HG03135 (cell line): ENCODE results near the gene CFTR.

Source experiments
- ATAC-seq: cut with Tn5 transposase; IDR thresholded peaks from one replicate; pipeline ENCODE4 v1.9.1; 2021; ENCODE audit warnings: mild to moderate bottlenecking, moderate library complexity; ENCODE audit not compliant: unreplicated experiment

The CFTR gene

DNA sequence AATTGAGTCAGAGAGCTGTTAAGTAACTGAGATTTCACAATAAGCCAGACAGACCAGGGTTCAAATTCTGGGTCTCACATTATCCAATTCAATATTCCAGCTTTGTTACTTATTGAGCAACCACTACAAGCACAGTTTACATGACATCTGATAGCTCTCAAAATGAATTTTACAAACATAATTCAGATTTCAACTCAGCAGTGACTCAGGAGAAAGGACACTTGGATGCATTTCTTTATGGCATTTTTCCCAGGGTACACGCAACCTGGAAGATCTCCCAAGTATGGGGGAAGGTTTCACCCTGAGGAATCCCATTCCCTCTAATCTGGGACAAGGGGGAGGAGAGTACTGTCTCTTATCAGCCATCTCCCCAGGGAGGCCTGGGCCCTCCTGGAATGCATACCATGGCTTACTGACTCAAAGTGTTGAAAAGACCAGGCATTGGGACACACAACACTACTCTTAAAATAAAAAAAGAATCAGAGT lies 102.4 kb downstream of the CFTR start:
- ATAC-seq = no peak

DNA sequence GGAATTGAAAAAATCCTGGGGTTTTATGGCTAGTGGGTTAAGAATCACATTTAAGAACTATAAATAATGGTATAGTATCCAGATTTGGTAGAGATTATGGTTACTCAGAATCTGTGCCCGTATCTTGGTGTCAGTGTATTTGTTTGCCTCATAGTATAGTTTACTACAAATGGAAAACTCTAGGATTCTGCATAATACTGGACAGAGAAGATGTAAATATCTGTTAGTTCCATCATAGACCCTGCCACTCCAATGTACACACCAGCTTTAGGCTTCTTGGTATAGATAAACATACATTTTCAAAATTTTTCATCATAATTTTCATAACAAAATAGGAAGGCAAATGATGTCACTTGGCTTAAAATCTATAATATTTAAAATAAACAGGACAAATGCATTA lies 108.1 kb downstream of the CFTR start:
- no peak for ATAC-seq

DNA sequence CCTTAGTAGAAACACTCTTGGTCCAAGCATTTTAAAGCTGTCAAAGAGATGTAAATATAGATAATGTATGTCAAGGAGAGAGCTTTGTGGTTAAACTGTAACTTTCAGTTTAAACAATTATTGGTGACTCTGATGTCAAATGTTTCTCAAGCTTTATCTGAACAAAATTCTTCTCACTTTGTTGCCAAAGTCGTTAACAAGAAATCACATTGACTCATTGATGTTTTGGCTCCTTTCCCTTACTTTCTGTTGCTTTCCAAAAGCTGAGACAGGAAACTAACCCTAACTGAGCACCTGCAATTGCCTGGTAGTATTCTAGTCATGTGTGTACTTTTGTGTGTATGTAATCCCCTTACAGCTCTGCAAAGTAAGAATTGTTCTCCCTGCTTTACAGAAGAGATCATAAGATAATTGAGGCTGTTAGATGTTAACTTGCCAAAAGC lies 108.5 kb downstream of the CFTR start:
- no peak for ATAC-seq

DNA sequence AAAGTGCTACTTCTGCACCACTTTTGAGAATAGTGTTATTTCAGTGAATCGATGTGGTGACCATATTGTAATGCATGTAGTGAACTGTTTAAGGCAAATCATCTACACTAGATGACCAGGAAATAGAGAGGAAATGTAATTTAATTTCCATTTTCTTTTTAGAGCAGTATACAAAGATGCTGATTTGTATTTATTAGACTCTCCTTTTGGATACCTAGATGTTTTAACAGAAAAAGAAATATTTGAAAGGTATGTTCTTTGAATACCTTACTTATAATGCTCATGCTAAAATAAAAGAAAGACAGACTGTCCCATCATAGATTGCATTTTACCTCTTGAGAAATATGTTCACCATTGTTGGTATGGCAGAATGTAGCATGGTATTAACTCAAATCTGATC lies 110.4 kb downstream of the CFTR start:
- ATAC-seq = no peak

DNA sequence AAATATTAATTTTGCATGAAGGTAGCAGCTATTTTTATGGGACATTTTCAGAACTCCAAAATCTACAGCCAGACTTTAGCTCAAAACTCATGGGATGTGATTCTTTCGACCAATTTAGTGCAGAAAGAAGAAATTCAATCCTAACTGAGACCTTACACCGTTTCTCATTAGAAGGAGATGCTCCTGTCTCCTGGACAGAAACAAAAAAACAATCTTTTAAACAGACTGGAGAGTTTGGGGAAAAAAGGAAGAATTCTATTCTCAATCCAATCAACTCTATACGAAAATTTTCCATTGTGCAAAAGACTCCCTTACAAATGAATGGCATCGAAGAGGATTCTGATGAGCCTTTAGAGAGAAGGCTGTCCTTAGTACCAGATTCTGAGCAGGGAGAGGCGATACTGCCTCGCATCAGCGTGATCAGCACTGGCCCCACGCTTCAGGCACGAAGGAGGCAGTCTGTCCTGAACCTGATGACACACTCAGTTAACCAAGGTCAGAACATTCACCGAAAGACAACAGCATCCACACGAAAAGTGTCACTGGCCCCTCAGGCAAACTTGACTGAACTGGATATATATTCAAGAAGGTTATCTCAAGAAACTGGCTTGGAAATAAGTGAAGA lies 112.3 kb downstream of the CFTR start:
- no peak for ATAC-seq

DNA sequence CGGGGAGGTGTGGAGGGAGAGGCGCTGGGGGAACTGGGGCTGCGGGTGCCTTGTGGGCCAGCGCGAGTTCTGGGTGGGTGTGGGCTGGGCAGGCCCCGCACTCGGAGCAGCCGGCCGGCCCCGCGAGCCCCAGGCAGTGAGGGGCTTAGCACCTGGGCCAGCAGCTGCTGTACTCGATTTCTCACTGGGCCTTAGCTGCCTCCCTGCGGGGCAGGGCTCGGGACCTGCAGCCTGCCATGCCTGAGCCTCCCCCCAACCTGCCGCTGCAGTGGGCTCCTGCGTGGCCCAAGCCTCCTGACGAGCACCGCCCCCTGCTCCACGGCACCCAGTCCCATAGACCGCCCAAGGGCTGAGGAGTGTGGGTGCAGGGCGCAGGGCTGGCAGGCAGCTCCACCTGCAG lies 116.3 kb downstream of the CFTR start:
- ATAC-seq = no peak

DNA sequence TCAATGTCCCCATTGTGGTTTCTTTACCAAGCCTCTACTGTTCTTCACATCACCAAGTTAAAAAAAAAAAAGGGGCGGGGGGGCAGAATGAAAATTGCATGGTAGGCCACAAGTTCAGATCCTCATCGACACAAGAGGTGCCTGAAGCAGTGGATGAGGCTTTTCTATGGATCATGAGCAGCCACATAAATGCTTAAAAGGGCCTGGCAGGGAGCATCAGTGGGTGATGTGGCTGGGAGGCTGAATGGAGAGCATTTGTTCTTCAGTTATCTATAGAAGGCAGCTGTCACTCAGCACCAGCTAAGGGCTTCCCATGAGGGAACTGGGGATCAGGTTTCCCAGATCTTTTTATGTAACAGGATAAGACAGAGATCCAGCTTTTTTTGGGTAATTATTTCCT lies 117.9 kb downstream of the CFTR start:
- no peak for ATAC-seq

DNA sequence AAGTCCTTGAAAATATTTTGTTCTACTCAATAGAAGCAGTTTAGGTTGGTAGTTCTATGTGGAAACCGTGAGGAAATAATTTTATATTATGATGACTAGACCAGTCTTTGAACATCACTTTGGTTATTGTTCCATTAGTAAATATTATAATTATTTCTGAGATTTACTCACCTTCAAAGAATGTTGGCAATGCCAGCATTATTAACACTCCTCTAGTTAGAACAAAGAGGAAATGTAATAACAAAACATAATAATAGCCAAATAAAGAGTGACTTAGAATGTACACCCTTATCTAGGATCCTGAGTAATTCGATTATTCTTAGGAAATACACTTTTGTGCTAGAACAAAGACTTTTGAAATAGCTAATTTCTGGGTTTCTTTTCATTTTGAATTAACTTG lies 121.1 kb downstream of the CFTR start:
- ATAC-seq = no peak

DNA sequence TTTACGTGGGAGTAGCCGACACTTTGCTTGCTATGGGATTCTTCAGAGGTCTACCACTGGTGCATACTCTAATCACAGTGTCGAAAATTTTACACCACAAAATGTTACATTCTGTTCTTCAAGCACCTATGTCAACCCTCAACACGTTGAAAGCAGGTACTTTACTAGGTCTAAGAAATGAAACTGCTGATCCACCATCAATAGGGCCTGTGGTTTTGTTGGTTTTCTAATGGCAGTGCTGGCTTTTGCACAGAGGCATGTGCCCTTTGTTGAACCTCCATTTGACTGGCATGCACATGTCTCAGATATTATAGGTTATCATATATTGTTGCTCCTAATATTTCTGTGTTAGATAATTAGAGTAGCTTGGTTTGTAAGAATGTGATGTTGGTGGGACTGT lies 123.8 kb downstream of the CFTR start:
- no peak for ATAC-seq

DNA sequence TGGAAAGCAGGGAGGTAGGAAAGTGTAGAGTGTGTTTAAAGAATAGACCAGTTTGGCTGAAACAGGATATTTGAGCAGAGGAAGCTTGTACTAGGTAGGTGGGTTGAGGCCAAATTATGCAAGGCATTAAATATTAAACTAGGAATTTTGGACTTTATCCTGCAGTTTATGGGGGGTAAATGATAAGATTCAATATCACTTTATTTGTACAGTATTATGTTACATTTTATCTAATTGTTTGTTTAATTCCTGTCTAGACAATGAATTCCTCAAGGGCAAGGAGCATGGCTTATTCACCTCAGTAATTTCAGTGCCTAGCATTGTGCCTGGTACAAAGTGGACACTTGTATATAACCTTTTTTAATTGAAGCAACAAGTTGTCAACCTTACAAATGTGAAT lies 125.9 kb downstream of the CFTR start:
- no peak for ATAC-seq

DNA sequence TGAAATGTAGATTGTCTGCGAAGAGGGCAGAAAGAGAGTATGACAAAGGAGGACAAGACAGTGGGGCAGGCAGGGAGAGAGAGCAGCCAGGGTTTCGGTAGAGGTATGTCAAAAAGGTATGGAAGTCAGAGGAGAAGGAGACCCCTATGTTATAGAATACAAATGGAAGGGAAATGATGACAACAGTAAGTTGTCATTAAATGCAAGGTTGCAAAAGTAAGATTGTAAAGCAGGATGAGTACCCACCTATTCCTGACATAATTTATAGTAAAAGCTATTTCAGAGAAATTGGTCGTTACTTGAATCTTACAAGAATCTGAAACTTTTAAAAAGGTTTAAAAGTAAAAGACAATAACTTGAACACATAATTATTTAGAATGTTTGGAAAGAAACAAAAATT lies 126.3 kb downstream of the CFTR start:
- ATAC-seq = no peak

DNA sequence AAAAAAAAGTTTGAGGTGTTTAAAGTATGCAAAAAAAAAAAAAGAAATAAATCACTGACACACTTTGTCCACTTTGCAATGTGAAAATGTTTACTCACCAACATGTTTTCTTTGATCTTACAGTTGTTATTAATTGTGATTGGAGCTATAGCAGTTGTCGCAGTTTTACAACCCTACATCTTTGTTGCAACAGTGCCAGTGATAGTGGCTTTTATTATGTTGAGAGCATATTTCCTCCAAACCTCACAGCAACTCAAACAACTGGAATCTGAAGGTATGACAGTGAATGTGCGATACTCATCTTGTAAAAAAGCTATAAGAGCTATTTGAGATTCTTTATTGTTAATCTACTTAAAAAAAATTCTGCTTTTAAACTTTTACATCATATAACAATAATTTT lies 130.6 kb downstream of the CFTR start:
- ATAC-seq = no peak

DNA sequence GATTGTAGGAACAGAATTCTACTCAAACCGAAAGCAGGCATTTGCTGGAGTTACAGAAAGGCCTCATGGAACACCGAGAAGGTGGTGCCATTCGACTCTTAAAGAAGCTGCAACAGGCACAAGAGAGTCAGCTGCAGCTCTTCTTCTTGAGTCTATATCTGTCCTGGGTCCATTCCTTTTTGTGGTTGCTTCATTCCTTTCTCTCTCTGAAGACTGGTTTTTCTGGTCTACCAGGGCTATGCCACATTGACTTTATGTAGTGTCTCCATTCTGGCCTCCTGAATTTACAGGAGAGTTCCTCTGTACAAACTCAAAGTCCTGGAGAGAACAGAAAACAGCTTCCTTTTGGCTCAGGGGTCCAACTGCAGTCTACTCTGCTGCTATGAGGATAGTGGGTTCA lies 132.8 kb downstream of the CFTR start:
- no peak for ATAC-seq

DNA sequence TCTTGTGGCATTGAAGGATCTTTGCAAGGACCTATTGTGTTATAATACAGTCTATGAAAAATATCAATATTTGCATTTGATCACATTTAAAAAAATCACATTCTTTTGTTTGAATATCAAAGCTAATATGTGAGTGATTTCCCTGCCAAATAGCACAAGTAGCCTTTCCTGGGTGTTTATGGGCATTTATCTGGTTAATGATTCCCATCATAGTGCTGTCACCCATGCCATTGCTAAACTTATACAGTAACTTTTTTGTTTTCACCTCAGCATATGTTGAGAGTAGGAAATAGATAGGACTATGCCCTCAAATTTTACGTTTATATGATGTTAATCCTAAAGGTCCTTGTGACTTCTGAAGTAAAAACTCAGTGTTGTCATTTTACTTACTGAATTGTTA lies 136.9 kb downstream of the CFTR start:
- no peak for ATAC-seq

DNA sequence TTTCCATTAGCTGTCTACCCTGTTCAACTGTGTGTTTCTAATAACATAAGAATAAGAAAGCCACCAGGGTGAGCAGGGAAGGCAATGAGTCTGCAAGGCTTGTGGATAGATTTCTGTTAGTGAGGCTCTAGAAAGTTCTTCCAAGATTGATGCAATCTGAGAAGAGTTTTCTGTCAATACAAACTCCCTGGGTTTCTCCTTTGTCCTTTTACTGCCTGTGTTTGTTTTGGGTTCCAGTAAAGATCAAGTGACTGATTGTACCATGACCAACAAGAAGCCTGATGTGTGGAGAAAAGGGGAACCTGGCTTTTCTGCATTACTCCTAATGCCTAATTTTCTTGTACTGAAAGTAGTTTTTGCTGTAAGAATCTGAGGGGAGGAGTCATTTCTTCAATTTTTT lies 139.9 kb downstream of the CFTR start:
- no peak for ATAC-seq

DNA sequence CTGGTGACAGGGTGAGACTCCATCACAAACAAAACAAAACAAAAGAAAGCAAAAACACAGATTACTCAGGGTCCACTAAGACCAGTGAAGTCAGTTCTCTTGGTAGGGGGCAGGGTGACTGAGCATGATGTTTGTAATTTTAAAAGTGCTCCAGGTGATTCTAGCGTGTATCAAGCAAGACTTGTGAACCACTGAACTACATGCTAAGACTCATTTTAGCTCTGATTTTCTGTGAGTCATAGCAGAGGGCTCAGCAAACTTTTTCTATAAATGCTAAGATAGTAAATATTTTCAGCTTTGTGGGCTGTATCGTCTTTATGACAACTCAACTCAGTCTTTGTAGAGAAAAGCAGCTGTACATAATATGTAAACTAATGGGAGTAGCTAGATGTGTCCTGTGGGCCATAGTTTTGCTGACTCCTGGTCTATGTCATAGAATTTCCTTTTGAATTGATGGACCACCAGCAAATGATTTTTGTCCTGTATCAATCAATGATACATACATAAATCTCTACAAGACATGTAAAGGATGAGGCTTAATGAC lies 141.3 kb downstream of the CFTR start:
- ATAC-seq = no peak

DNA sequence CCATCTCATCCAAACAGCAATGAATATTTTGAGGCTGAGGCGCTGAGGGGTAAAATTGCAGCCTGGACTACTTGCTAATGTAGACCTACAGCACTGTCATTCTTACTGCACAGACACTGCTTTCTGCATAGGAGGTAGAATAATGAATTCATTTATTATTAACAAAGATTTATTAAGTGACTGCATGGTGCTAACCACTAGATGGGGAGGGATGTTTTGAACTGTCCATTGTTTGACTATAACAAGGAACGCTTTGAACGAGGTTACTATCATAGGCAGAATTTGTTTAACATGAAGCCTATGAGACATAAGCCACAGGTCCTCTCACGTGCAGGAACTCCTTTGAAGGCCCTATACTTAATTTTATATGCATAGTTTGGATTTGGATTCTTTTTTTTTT lies 143.8 kb downstream of the CFTR start:
- no peak for ATAC-seq

DNA sequence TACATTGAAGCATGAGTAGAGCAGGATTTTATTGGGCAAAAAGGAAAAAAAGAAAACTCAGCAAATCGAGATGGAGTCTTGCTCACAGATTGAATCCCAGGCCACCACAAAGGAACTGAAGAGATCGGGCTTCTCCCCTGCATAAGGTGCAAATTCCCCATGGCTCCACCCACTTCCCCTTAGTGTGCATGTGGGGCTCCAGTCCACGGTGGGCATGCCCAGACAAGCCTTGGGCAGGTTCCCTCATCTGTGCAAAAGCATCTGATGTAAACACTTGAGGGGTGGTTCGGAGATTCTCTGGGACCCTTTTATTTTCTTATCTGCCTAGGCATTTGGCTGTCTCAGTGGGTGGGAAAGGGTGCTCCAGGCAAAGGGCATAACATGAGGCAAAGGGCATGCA lies 150.7 kb downstream of the CFTR start:
- ATAC-seq = no peak

DNA sequence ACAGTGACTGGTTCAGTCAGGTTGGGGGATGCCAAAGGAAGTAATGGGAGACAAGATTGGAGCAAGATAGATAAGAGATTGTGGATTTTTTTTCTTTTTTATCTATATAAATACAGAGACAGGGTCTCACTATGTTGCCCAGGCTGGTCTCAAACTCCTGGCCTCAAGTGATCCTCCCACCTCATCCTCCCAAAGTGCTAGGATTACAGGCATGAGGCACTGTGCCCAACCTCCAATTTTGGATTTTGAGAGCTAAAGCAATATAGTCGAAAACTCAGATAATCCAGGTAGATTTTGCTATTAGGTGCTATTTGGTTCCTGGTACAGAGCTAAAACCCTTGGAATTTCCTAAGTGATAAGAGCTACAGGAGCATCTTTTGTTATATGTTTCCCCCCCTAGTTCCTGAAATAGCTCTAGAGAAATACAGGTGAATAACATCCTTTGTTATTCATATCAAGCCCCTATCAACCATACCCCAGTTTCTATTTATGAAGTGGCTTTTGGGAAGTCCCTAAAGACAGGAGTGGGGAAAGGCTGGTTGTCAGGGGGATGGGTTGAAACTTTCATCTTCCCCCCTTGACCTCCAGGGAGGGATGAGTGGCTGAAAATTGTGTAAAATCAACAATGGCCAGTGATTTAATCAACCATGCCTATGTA lies 151.2 kb downstream of the CFTR start:
- ATAC-seq = no peak

DNA sequence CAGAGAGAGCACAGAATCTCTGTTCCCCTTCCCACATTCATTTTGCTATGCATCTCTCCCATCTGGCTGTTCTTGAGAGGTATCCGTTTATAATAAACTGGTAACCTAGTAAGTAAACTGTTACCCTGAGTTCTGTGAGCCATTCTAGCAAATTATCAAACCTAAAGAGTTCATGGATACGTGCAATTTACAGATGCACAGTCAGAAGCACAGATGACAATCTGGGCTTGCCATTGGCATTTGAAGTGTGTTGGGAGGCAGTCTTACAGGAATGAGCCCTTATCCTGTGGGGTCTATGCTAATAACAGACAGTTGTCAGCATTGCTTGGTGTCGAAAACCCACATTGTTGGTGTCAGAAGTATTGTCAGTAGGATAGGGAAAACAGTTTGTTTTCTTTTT lies 151.8 kb downstream of the CFTR start:
- no peak for ATAC-seq

DNA sequence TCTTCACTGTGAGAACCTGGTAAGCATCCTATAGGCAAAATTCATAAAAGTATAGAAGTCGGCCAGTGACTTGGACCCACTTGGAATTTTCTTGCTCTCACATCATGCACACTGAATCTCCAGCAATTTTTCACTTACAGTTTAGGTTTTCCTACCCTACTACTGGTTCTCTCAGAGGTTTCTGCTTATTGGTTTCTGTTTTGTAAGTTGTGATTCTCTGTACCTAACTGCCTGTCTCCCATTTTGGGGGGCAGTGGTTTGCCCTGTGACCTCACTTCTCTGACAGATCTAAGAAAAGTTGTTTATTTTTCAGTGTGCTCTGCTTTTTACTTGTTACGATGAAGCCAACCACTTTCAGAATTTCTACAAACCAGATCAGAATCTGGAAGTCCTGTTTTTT lies 158.1 kb downstream of the CFTR start:
- ATAC-seq = no peak

DNA sequence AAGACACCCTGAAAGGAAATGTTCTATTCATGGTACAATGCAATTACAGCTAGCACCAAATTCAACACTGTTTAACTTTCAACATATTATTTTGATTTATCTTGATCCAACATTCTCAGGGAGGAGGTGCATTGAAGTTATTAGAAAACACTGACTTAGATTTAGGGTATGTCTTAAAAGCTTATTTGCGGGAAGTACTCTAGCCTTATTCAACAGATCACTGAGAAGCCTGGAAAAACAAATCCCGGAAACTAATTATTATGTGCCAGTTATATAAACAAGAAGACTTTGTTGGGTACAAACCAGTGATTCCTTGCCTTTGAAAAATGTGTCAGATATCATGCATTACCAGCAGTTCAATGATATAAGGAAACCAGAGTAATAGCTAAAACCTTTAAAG lies 160.1 kb downstream of the CFTR start:
- no peak for ATAC-seq

DNA sequence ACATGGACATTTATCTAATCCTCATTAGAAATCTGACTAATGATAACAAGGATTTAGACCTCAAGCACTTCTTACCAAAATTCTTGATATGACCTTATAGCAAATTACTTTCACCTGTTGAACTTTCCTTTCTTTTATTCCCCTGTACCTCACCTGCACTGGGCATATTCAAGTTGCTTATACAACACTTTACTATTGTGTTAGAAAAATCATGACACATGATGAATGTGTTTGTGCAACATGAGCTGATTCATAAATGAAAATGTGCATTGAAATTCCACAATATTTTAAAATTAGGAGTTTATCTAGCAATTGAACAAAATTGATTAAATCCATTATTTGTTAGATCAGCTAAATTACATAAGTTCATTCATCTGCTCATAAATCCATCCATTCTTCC lies 160.6 kb downstream of the CFTR start:
- no peak for ATAC-seq
